Neural cell (in vitro differentiated cells): ENCODE data around the gene OR1D5. TPM values are rescaled to one million over a fixed set of nuclear protein-coding genes. Genes with fewer than 3 reads are reported as not detected.

Experiments
- H2AFZ ChIP-seq: fragments of 200-600, 300-800 bp; sonication (generic), shearing (Covaris generic); 2 replicates; pipeline ENCODE4 v1.6.0; 2014; ENCODE audit warnings: low read depth, mild to moderate bottlenecking, antibody characterized with exemption, low read length, moderate library complexity
- H3F3A ChIP-seq: fragments of 200-600 bp; shearing (Covaris generic); 2 replicates; pipeline ENCODE4 v1.6.1; 2016; ENCODE audit warnings: mild to moderate bottlenecking, moderate library complexity, mixed read lengths, antibody characterized with exemption, low read length; ENCODE audit not compliant: insufficient read depth, poor library complexity, severe bottlenecking
- H3K27ac ChIP-seq: fragments of 200-600, 300-800 bp; sonication (generic), shearing (Covaris generic); 2 replicates; pipeline ENCODE4 v1.5.1; 2014; ENCODE audit warnings: mild to moderate bottlenecking, low read length, moderate library complexity
- H3K27me3 ChIP-seq: fragments of 300-800, 200-600 bp; sonication (generic), shearing (Covaris generic); 2 replicates; pipeline ENCODE4 v1.6.0; 2014; ENCODE audit warnings: mild to moderate bottlenecking, low read depth, low read length, moderate library complexity; ENCODE audit not compliant: insufficient read depth
- H3K36me3 ChIP-seq: fragments of 300-800, 200-600 bp; sonication (generic), shearing (Covaris generic); 2 replicates; pipeline ENCODE4 v1.5.1; 2014; ENCODE audit warnings: mild to moderate bottlenecking, antibody characterized with exemption, low read length, moderate library complexity; ENCODE audit not compliant: insufficient read depth
- H3K4me2 ChIP-seq: fragments of 300-800, 200-600 bp; sonication (generic), shearing (Covaris generic); 2 replicates; pipeline ENCODE4 v1.6.0; 2014; ENCODE audit warnings: mild to moderate bottlenecking, low read length
- H3K4me3 ChIP-seq: fragments of 300-800, 200-600 bp; sonication (generic), shearing (Covaris generic); 2 replicates; pipeline ENCODE4 v1.5.1; 2014; ENCODE audit warnings: mild to moderate bottlenecking, low read length, moderate library complexity
- H3K79me2 ChIP-seq: fragments of 200-600 bp; shearing (Covaris generic); replicated peaks from 2 replicates; pipeline ENCODE4 v1.6.0; 2014; ENCODE audit warnings: mild to moderate bottlenecking, low read length, moderate library complexity; ENCODE audit not compliant: insufficient read depth
- H3K9ac ChIP-seq: fragments of 300-800, 200-600 bp; sonication (generic), shearing (Covaris generic); 2 replicates; pipeline ENCODE4 v1.6.1; 2016; ENCODE audit warnings: mild to moderate bottlenecking, low read length, mixed read lengths
- H3K9me2 ChIP-seq: fragments of 200-600 bp; shearing (Covaris generic); 2 replicates; pipeline ENCODE4 v1.6.1; 2016; ENCODE audit warnings: mild to moderate bottlenecking, low read length, mixed read lengths; ENCODE audit not compliant: insufficient read depth
- H3K9me3 ChIP-seq: fragments of 200-600, 300-800 bp; sonication (generic), shearing (Covaris generic); 2 replicates; pipeline ENCODE4 v1.6.1; 2016; ENCODE audit warnings: mild to moderate bottlenecking, mixed run types, low read length, moderate library complexity, mixed read lengths
- H4K20me1 ChIP-seq: fragments of 200-600 bp; shearing (Covaris generic); 2 replicates; pipeline ENCODE4 v1.6.1; 2016; ENCODE audit warnings: mild to moderate bottlenecking, mixed run types; ENCODE audit not compliant: insufficient read depth
- EP300 ChIP-seq: fragments of 450-650 bp; conservative IDR thresholded peaks from 2 replicates; pipeline ENCODE4 v1.6.1; 2014; ENCODE audit warnings: antibody characterized with exemption, mild to moderate bottlenecking, moderate library complexity; ENCODE audit not compliant: poor library complexity, severe bottlenecking
- EZH2 ChIP-seq: fragments of 200-600, 300-800 bp; shearing (Covaris generic), sonication (generic); IDR thresholded peaks from 2 replicates; pipeline ENCODE4 v1.6.1; 2014; ENCODE audit warnings: antibody characterized with exemption, low read length, borderline replicate concordance, mild to moderate bottlenecking; ENCODE audit not compliant: insufficient read depth, poor library complexity, severe bottlenecking
- MXI1 ChIP-seq: fragments of 450-650 bp; conservative IDR thresholded peaks from 2 replicates; pipeline ENCODE4 v1.6.1; 2014; ENCODE audit warnings: antibody characterized with exemption, mild to moderate bottlenecking; ENCODE audit not compliant: poor library complexity, severe bottlenecking
- POLR2AphosphoS5 ChIP-seq: IDR thresholded peaks from 2 replicates; pipeline ENCODE4 v1.6.1; 2012
- RAD21 ChIP-seq: fragments of 450-650 bp; conservative IDR thresholded peaks from 2 replicates; pipeline ENCODE4 v1.6.1; 2014; ENCODE audit warnings: antibody characterized with exemption, mild to moderate bottlenecking, moderate library complexity
- REST ChIP-seq: IDR thresholded peaks from 2 replicates; pipeline ENCODE4 v1.6.1; 2012; ENCODE audit warnings: borderline replicate concordance
- SMC3 ChIP-seq: fragments of 450-650 bp; conservative IDR thresholded peaks from 2 replicates; pipeline ENCODE4 v1.6.1; 2014; ENCODE audit warnings: antibody characterized with exemption, mild to moderate bottlenecking, moderate library complexity; ENCODE audit not compliant: poor library complexity
- TAF1 ChIP-seq: IDR thresholded peaks from 2 replicates; pipeline ENCODE4 v1.6.1; 2012; ENCODE audit warnings: low read depth
- polyA plus RNA-seq: library from polyadenylated mRNA; depleted of rRNA; stranded (reverse); fragments of >200 nt; gene quantifications from 2 replicates; pipeline ENCODE4 v1.2.3, GENCODE V29; 2014
- TF ChIP-seq, protein P1 (sequence below): fragments of 450-650 bp; IDR thresholded peaks from 2 replicates; pipeline ENCODE4 v1.5.1; 2014; ENCODE audit warnings: antibody characterized with exemption, mild to moderate bottlenecking, moderate library complexity; ENCODE audit not compliant: poor library complexity, severe bottlenecking

OR1D5 gene
- polyA plus RNA-seq, 1 donor from 2014 or later, result not detected

DNA sequence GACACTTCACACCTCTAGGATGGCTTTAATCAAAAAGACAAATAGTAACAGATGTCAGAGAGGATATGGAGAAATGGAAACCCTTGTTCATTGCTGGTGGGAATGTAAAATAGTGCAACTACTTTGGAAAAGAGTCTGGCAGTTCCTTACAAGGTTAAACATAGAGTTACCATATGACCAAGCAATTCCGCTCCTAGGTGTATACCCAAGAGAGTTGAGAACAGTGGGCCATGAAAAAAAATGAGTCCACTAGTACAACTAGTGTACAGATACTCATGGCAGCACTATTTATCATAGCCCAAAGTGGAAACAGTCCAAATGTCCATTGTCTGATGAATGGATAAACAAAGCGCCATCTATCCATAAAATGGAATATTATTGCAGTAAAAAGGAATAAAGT lies 39.1 kb downstream of the OR1D5 start:
- Histone ChIP-seq H3K79me2 (no peaks in the 10 kb centered on the region), H2AFZ (no peak overlapping the region), H3K4me2 (no peak overlapping the region), H3K9me3 (peaks cover 6% of the 10 kb centered on the region), H3K27me3 (no peaks in the 10 kb centered on the region), H3K9ac (no peak overlapping the region), H4K20me1 (no peaks in the 10 kb centered on the region), H3K36me3 (no peaks in the 10 kb centered on the region), H3K4me3 (no peak overlapping the region), H3K9me2 (no peaks in the 10 kb centered on the region), H3F3A (no peaks in the 10 kb centered on the region), H3K27ac (no peak overlapping the region)
- TF ChIP-seq POLR2AphosphoS5 (no peak), EP300 (no peak), MXI1 (no peak), TAF1 (no peak), RAD21 (no peak), REST (no peak), EZH2 (no peak), SMC3 (no peak)
- TF ChIP-seq, protein P1, sequence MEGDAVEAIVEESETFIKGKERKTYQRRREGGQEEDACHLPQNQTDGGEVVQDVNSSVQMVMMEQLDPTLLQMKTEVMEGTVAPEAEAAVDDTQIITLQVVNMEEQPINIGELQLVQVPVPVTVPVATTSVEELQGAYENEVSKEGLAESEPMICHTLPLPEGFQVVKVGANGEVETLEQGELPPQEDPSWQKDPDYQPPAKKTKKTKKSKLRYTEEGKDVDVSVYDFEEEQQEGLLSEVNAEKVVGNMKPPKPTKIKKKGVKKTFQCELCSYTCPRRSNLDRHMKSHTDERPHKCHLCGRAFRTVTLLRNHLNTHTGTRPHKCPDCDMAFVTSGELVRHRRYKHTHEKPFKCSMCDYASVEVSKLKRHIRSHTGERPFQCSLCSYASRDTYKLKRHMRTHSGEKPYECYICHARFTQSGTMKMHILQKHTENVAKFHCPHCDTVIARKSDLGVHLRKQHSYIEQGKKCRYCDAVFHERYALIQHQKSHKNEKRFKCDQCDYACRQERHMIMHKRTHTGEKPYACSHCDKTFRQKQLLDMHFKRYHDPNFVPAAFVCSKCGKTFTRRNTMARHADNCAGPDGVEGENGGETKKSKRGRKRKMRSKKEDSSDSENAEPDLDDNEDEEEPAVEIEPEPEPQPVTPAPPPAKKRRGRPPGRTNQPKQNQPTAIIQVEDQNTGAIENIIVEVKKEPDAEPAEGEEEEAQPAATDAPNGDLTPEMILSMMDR, result no peak

- H3K9ac ChIP-seq, result no peak overlapping the region
- H3K4me2 ChIP-seq, result no peak overlapping the region
- no peaks in the 10 kb centered on the region for H3F3A ChIP-seq
- no peak overlapping the region for H2AFZ ChIP-seq
- no peaks in the 10 kb centered on the region for H3K9me2 ChIP-seq
- TF ChIP-seq RAD21 (no peak), EP300 (no peak), MXI1 (no peak), REST (no peak)
- TF ChIP-seq, protein P1, result no peak
- H3K9me3 ChIP-seq, result peaks cover 6% of the 10 kb centered on the region
- no peaks in the 10 kb centered on the region for H4K20me1 ChIP-seq
- no peaks in the 10 kb centered on the region for H3K79me2 ChIP-seq
- H3K36me3 ChIP-seq, result no peaks in the 10 kb centered on the region
- no peak overlapping the region for H3K27ac ChIP-seq
- no peaks in the 10 kb centered on the region for H3K27me3 ChIP-seq
- no peak overlapping the region for H3K4me3 ChIP-seq
These were observed 41.2 kb downstream of the OR1D5 start for GRCh38 chr17:3022197-3022596.
